Measurements from ENCODE around the gene TEKT2.
A peak's percentile ranks its signal among the peaks of the same experiment; 100 is the strongest.

The TEKT2 gene

GRCh38 chr1:36107394-36107793 lies 23.5 kb downstream of the TEKT2 start:
- no peak for DNase-seq

DNA sequence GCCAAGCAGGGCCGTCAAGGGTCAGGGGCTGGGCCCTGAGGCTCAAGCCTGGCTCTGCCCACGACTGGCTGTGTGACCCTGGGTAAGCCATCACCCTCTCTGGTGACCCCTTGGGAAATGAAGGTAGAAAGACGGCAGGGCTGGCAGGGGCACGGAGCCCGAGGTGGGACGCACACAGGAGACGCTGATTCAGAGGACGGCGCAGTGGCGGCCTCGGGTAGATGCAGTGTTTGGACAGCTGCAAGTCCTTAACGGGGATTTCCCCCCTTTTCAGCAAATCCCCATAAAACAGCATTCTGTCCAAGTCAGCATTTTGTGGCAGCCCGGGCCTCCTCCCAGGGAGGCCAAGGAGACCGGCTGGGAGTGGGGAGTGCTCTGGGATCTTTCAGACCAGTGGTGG lies 24.4 kb downstream of the TEKT2 start:
- DNase-seq, result no peak

DNA sequence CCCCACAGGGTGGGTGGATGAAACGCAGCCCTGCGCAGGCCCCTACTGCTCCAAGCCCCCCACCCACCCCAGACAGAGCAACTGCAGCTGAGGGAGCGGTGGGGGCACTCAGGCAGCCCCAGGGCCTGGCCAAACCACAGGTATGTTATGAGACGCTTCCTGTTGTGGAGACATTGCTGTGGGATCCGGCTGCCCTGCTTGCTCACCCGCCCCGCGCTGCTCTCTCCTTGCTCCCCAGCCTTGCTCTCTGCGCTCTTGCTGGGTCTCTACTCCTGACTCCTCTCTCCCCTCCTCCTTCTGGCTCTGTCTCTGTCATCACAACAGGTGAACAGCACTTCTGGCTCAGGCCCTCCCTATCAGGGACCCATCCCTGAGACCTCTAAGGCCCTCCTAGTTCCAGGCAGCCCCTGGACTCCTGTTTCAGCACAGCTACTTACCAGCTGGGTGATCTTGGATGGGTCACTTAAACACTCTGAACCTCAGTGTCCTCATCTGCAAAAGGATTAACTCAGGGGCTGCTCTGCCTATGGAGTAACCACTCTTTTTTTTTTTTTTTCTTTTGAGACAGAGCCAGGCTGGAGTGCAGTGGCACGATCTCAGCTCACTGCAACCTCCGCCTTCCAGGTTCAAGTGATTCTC lies 25.3 kb downstream of the TEKT2 start:
- peak; percentile 48 for DNase-seq

DNA sequence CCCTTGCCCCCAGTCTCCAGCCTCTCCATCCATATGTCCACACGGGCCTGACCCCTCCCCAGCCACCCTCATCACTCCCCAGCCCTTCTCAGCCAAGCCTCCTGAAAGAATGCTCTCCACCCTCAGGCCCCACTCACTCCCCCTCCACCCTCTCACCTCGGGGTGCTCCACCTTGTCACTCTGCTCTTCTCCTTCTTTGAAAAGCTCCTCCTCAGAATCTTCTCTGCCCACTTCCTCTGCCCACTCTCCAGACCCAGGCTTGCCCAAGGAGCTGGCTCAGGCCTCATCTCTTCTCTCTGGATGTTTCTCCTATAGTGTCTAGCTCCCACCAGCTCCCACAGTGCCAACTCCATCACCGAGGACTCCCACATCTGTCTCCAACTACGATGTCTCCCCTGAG lies 27.3 kb downstream of the TEKT2 start:
- no peak for DNase-seq

DNA sequence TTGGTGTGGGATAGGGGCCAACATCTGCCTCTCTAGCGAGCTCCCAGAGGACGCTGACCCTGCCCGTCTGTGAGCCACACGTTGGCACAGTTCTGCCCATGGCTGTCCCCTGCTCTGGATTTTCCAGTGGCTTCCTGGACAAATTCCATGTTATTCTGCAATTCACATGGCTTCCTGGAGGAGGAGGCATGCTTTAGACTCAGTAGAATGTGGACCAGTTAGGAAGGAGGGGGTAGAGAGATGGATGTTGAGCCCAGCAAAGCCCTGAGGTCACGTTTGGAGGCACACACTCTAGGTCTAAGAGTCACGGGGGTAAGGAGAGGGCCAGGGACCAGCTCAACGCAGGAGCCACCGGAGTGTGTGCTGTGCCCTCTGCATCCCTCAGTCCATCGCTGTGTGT lies 28.9 kb downstream of the TEKT2 start:
- DNase-seq, result no peak

- DNase-seq, result no peak
Measured at GRCh38 chr1:36114371-36114770, 30.5 kb downstream of the TEKT2 start.

DNA sequence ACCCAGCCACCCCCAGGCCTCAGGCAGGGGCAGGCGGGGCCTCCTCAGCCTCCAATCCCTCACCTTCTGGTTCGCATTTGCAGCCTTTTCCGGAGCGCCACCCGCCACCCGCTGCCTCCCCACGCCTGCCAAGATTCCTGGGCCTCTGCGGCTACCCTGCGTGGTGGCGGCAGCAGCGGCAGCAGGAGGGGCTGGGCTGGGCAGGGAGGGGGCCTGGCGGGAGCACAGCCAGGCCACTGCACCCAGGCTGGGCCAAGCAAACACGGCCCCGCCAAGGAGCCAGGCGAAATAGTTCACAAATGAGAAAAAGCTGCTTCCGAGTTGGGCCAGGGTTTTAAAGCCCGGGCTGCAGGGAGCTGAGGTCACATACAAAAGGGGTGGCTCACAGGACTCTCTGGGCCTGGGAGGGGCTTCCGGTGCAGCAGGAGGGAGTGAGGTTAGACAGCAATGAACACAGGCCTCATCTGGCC lies 31.3 kb downstream of the TEKT2 start:
- DNase-seq, result no peak

DNA sequence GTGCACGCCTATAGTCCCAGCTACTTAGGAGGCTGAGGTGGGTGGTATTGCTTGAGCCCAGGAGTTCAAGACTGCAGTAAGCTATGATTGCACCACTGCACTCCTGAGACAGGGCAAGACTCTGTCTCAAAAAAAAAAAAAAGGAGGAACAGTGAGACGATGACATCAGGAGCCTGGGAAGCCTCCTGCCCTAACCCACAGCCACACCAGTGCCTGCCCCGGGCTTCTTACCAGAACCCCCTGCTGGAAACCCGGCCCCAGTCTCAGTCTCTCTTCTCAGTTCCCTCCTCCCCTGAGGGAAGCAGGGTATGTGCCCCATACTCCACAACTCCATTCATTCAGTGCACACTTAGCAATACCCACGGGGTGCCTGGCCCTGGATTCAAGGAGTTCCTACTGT lies 32.0 kb downstream of the TEKT2 start:
- DNase-seq, result peak; percentile 27

DNA sequence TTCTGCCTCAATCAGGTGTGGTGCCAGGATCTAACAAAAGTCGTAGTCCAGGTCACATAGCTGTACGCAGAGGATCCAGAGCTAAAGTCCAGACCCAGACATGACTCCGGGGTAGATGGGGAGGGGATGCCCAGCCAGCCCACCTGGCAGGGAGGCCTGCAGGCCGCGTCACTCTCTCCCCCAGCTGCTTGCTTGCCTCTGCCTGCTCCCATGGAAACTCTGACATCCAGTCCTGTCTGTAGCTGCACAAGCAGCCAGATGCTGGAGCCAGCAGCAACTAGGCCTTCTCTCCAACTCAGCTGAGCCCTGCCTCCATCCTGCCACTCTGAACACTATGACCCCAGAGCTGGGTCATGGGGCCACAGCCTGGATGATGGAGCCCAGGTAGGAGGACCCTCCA lies 33.0 kb downstream of the TEKT2 start:
- DNase-seq, result no peak

- DNase-seq, result no peak
Measured at GRCh38 chr1:36118447-36119204, 34.7 kb downstream of the TEKT2 start.

GRCh38 chr1:36119456-36119855 lies 35.6 kb downstream of the TEKT2 start:
- no peak for DNase-seq

DNA sequence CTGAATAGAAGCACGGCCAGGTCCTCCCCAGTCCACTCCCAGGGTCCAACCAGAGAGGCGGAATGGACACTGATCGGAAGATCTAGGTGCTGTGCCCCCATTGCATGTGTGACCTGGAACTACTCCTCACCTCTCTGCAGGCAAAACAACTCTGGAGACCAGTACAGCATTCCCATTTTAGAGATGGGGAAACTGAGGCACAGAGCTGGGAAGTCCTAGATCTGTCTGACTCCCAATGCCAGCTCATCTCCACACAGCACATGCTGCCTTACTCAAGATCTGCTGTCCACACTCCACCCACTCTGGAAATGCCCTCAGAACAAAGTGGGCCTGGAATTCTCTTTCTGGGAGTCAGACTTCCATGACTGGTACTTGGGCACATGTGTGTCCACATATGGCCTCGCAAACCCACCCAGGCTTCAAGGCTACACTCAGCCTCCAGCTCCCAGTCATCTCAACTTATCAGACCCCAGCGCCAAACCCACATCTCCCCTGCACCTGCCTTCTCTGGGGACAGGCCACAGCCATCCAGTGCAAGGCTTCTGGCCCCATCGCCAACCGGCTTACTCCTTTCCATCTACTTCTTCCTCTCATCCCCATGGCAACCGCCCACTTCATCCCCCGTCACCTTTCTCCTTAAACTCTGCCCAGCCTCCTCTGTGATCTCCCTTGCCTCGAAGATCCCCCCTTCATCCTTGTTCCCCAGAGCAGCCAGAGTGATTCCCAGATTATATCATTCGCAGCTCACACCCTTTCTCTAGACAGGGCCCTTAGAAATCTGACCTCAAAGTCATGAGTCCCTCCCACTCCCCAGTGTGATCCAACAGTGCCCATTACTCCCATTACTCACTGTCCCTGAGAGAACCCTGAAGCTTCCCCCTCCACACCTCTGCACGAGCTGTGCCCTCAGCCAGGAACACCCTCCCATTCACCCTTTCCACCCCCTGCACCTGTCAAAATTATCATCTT lies 38.5 kb downstream of the TEKT2 start:
- DNase-seq, result no peak

DNA sequence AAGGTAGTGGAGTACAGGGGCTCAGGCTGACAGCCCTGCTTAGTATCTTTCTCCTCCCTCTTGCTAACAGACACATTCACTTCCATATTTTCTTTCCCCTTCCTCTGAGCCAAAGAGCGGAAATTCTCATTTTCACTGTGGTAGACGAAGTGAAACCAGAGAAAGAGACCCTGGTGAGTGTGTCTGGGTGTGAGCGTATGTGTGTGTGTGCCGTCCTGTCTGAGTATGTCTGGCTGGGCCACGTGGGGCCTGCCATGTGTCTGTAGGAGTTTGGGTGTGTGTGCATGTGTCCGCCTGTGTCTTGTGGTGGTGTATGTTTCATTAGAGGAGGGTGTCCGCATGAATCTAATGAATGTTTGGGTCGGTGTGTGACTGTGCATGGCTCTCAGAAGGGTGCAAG lies 39.5 kb downstream of the TEKT2 start:
- DNase-seq, result peak; percentile 60

DNA sequence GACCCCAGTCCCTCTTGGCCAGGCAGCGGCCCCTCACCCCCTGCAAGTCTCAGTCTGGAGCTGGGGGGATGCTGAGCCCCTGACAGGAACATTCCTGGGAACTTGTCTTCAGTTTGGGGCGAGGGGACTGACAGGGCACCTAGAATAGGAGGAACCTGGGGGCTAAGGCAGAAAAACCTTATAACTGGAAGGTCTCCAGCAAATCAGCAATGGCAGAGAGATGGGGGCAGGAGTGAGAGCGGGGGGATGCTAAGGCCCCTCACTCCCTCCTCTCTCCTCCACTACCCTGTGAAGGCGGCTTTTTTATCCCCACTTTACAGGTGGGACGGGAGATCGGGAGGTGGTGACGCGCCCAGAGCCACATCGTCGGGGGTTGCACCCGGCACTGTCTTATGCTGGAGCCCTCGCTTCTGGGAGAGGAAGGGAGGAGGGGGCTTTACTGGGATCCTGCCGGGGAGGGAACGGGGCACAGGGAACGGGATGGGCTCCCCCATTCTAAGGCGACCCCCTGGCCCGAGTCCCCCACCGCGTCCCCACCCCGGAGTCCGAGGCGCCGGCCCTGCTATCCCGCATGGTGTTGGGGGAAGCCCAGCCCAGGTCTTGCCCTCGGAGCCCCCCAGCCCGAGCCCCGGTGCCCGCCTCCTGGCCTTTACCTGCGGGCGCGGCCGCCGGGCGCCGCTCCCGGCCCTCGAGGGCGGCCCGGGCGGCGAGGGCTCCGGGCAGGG lies 40.7 kb downstream of the TEKT2 start:
- no peak for DNase-seq

DNA sequence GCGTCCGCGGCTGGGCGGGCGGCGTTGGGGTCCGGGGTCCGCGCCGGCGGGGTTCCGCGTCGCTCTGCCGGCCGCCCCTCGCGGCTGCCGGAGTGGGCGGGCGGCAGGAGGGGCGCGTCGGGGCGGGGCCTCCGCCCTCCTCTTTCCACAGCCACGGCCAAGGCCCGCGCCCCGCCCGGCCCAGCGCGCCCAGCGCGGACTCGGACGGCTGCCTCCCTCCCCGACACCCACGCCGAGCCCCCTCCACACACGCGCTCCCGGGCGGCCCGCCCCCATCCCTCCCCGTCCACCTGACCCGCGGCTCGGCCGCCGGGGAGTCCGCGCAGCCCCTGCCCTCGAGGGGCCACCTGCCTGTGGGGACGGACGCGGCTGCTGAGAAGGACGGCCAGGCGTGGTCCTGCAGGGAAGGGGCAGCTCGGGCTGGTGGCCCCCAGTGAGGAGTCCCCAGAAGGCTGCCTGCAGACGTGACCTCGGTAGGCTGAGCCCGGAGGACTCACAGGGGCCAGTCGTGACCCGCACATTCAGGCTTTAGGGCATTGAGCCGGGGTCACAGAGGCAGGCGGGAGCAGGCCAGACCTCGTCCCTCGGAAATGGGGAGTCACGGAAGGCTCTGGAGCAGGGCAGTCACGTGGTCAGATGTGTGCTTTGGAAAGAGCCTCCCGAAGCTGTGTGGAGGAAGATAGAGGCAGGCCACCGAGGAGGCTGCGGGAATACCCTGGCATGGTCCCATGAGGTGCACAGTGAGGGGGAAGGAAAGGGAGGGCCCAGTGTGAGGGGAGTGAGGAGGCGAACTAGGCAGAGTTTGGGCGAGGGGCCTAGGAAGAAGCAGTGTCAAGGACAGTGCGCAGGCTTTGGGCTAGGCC lies 41.5 kb downstream of the TEKT2 start, which contains the start of gene COL8A2:
Gene COL8A2 (minus strand): TSS at position 94 of the 863 bp plus-strand sequence. CDS start 24,980 bp downstream, outside the sequence.
- DNase-seq, result no peak

DNA sequence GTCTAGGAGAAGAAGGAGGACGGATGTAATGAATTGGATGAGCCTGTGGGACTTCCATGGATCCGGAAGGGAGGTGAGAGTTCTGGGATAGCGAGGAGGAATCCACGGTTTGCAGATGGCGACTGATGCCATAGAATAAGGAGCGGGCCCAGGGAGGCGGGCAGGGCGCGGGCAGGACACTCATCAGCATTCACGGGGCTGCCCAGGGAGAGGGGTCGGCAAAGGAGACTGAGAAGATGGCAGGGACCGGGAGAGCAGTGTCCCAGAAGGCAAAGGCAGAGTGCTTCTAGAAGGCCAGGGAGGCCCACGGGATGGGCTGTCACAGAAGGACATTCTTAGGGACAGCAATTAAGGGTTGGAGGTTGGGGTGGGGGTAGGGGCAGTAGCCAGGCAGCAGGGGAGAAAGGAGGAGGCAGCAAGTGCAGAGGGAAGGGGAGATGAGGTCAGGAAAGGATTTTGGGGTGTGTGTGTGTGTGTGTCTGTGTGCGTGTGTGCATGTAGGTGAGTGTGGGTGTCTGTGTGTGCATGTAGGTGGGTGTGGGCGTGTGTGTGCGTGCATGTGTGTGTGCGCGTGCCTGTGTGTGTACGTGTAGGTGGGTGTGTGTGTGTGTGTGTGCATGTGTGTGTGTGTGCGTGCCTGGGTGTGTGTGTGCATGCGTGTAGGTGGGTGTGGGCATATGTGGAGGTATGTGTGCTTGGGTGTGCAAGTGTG lies 42.3 kb downstream of the TEKT2 start:
- DNase-seq, result no peak

DNA sequence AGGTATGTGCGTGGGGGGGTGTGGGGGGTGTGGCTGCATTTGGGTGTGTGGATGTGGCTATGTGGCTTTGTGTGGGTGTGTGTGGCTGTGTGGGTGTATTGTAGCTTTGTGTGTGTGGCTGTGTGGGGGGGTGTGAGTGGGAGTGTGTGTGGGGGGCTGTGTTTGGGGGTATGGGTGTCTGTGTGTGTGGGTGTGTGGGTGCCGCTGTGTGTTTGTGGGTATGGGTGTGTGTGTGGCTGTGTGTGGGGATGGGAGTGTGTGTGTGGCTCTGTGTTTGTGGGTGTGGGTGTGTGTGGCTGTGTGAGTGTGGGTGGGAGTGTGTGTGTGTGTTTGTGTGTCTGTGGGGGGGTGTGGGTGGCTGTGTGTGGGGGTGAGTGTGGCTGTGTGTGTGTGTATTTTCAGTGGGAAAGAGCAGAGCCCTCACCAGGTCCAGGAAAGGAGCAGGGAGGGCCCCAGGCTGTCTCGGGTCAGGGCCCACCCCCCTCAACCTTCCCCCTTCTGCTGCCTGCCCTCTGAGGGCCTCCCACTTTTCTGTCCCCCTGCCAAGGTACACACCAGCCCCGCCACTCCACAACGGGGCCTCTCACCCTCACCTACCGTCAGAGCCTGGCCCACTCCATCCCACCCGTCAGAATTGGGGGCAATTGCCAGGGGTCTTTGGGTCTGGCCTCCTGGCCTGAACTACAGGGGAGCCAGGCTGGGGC lies 43.1 kb downstream of the TEKT2 start:
- no peak for DNase-seq

DNA sequence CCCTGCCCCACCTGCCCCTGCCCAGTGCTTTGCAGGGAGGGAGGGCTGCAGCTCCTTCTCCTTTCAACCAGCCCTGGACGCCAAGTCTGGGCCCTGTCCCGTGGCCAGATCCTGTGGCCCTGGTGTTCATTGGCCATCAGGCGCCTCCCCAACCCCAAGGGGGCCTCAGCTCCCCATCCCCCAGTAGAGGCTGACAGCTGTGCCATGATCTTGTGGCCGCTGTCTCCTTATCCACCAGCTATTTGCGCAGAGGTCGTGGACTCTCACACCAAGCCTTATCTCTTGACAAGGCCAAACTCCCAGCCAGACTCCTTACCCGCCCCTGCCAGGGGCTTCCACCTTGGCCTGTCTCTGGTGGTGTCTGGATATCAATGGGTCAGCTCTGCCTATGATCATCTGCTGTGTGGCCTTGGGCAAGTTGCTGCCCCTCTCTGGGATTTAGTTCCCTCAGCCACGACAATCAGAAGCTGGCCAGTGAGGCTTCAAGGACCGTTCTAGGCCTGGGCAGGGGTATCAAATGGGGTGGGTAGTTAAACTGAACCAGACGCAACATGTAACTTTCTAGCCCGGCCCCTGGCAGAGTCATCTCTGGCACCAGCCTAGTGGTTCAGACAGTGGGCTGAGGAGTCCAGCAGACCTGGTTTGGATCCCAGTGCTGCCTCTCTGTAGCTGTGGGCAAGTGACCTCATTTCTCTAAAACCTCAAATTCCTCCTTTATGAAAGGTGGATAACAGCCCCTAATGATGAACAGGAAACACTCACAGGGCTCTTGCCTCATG lies 44.4 kb downstream of the TEKT2 start:
- DNase-seq, result no peak

DNA sequence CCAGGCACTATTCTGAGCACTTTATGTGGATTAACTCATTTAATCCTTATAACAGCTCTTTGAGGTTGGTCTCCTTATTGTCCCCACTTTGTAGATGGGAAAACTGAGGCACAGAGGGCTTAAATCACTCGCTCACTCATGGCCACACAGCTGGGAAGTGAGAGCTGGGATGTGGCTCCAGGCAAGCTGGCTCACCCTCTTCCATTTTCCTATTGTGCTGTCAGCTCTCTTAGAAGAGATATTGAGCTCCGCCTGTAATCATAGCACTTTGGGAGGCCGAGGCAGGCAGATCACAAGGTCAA lies 45.0 kb downstream of the TEKT2 start:
- DNase-seq, result no peak

DNA sequence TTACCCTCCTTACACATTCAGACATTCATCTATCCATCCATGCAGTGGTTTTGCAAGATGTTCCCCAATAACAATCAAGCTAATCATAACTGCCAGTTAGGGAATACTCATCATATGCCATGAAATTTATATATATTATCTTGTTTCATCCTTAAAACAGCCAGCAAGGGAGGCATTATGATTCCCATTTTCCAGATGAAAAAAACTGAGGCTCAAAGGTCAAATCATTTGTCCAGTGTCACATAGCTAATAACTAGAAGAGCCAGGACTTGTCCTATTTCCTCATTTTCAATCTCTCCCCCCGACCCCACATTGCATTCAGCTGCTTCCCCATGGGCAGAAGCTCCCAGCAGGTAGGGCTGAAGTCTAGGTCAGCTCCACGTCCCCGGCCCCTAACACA lies 48.1 kb downstream of the TEKT2 start:
- no peak for DNase-seq
